ENCODE measurements around the gene VTA1.

VTA1 gene

DNA sequence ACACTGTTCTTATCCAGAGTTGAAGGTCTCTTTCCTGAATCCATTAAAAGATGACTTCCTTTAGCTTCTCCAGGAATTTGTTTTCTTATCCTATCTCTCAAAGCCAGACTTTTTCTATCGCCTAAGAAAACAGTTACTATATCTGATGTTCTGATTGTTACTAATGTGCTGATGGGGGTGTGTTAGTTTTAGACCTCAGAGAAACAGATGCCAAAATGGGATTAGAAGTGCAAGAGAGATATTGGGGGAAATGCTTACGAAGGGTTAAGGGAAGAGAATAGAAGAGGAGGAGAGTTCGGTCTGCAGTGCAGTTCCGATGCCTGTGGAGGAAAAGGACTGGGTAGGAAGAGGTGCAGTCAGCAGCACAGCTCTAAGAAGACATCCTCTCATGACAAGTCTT, 119.0 kb downstream of the VTA1 start:
- Histone ChIP-seq H3K27me3 (ENCODE audit: insufficient read depth, low read length, poor library complexity) (peaks cover 3% of the 10 kb centered on the region), H3K4me1 (ENCODE audit: insufficient read depth, low read length) (no peaks in the 10 kb centered on the region), H4K20me1 (ENCODE audit: insufficient read depth, low read length) (no peaks in the 10 kb centered on the region), H3K9ac (ENCODE audit: low read depth, low read length) (no peak overlapping the region), H3K4me2 (ENCODE audit: insufficient read depth, low read length) (no peak overlapping the region), H2AFZ (ENCODE audit: low read depth, low read length) (no peak overlapping the region), H3K4me3 (ENCODE audit: low read depth in 1 of 2, low read length in 2 of 2) (no peak overlapping the region), H3K27ac (ENCODE audit: low read length) (no peak overlapping the region), H3K9me3 (ENCODE audit: insufficient read depth, low read length, severe bottlenecking) (no peaks in the 10 kb centered on the region), H3K79me2 (ENCODE audit: insufficient read depth, low read length) (no peaks in the 10 kb centered on the region), H3K36me3 (ENCODE audit: insufficient read depth, low read length) (no peaks in the 10 kb centered on the region)
- ATAC-seq (ENCODE audit: insufficient read depth, low read depth) (no peak), DNase-seq (no peak)
- no peak for TF ChIP-seq EZH2 (IDR thresholded peaks at IDR 0.05; ENCODE audit: borderline replicate concordance, low read depth, low read length, severe bottlenecking)
- TF ChIP-seq, protein P1, sequence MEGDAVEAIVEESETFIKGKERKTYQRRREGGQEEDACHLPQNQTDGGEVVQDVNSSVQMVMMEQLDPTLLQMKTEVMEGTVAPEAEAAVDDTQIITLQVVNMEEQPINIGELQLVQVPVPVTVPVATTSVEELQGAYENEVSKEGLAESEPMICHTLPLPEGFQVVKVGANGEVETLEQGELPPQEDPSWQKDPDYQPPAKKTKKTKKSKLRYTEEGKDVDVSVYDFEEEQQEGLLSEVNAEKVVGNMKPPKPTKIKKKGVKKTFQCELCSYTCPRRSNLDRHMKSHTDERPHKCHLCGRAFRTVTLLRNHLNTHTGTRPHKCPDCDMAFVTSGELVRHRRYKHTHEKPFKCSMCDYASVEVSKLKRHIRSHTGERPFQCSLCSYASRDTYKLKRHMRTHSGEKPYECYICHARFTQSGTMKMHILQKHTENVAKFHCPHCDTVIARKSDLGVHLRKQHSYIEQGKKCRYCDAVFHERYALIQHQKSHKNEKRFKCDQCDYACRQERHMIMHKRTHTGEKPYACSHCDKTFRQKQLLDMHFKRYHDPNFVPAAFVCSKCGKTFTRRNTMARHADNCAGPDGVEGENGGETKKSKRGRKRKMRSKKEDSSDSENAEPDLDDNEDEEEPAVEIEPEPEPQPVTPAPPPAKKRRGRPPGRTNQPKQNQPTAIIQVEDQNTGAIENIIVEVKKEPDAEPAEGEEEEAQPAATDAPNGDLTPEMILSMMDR (IDR thresholded peaks at IDR 0.05; ENCODE audit: borderline replicate concordance, extremely low read depth, low read length, poor library complexity, severe bottlenecking), result no peak

DNA sequence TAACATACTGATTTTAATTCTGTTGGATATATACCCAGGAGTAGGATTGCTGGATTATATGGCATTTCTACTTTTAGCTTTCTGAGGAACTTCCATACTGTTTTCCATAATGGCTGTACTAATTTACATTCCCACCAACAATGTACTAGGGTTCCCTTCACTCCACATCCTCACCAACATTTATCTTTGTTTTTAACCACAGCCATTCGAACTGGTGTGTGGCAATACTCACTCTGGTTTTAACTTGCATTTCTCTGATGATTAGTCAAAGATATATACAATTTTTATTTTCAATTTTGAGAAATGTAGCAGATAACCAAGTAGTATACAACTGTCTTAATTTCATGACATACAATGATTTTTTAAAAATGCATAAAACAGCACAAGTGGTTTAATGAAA, 124.4 kb downstream of the VTA1 start:
- H3K27me3 ChIP-seq (ENCODE audit: insufficient read depth, low read length, poor library complexity), result no peaks in the 10 kb centered on the region

More for the DNA sequence above, 124.4 kb downstream of the VTA1 start:
- DNase-seq (no peak), ATAC-seq (ENCODE audit: insufficient read depth, low read depth) (no peak)
- H3K4me2 ChIP-seq (ENCODE audit: insufficient read depth, low read length), result no peak overlapping the region
- no peaks in the 10 kb centered on the region for H3K9me3 ChIP-seq (ENCODE audit: insufficient read depth, low read length, severe bottlenecking)
- no peak overlapping the region for H3K4me3 ChIP-seq (ENCODE audit: low read depth in 1 of 2, low read length in 2 of 2)
- no peaks in the 10 kb centered on the region for H3K79me2 ChIP-seq (ENCODE audit: insufficient read depth, low read length)
- no peak for TF ChIP-seq EZH2 (IDR thresholded peaks at IDR 0.05; ENCODE audit: borderline replicate concordance, low read depth, low read length, severe bottlenecking)
- TF ChIP-seq, protein P1 (IDR thresholded peaks at IDR 0.05; ENCODE audit: borderline replicate concordance, extremely low read depth, low read length, poor library complexity, severe bottlenecking), result no peak
- H3K9ac ChIP-seq (ENCODE audit: low read depth, low read length), result no peak overlapping the region
- no peaks in the 10 kb centered on the region for H3K36me3 ChIP-seq (ENCODE audit: insufficient read depth, low read length)
- H3K27ac ChIP-seq (ENCODE audit: low read length), result no peak overlapping the region
- H4K20me1 ChIP-seq (ENCODE audit: insufficient read depth, low read length), result no peaks in the 10 kb centered on the region
- H3K4me1 ChIP-seq (ENCODE audit: insufficient read depth, low read length), result no peaks in the 10 kb centered on the region
- no peak overlapping the region for H2AFZ ChIP-seq (ENCODE audit: low read depth, low read length)
